ENCODE data around the gene MAGEA10. TPM values are rescaled to one million over a fixed set of nuclear protein-coding genes. Genes with fewer than 3 reads are reported as not detected.

MAGEA10 gene
- total RNA-seq, 4 donors from 2014 or later, result not detected

DNA sequence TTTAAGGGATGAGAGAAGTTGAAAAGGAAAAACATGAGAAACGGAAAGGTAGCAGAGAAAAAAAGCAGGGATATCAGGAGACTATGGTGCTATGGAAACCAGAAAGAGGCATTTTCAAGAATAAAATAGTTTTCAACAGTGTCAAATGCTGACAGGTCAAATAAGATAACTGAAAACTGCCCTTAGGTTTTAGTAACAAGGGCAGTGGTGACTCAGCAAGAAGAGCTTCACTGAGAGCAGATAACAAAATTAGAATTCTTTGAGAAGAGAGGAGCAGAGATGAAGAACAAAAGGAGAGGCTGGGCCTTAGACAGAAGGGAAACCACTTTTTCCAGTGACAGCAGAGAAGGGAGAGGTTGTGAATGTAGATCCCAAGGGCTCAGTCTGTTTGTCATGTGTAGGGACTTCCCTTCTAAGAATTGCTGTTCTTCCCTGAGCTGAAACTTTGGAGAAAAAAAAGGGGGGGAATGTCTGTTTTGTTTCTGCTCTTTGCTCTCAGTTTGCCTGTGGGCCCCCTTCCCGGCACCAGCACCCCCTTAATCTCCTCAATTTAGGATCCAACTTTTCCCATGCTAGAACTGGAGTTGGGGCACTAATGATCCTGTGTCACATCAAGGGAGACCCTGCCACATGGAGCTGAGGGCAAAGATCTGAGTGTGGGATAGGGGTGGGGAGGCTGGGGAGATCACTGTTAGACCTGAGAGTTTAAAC is 26.8 kb upstream of the MAGEA10 start:
- TF ChIP-seq, protein P1, sequence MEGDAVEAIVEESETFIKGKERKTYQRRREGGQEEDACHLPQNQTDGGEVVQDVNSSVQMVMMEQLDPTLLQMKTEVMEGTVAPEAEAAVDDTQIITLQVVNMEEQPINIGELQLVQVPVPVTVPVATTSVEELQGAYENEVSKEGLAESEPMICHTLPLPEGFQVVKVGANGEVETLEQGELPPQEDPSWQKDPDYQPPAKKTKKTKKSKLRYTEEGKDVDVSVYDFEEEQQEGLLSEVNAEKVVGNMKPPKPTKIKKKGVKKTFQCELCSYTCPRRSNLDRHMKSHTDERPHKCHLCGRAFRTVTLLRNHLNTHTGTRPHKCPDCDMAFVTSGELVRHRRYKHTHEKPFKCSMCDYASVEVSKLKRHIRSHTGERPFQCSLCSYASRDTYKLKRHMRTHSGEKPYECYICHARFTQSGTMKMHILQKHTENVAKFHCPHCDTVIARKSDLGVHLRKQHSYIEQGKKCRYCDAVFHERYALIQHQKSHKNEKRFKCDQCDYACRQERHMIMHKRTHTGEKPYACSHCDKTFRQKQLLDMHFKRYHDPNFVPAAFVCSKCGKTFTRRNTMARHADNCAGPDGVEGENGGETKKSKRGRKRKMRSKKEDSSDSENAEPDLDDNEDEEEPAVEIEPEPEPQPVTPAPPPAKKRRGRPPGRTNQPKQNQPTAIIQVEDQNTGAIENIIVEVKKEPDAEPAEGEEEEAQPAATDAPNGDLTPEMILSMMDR (IDR thresholded peaks at IDR 0.05), result no peak
- no peak for TF ChIP-seq POLR2A (IDR thresholded peaks at IDR 0.05)
- H3K36me3 ChIP-seq, result no peaks in the 10 kb centered on the region
- no peak overlapping the region for H3K4me3 ChIP-seq (replicated peaks in 1 of 3)
- H3K4me1 ChIP-seq, result no peaks in the 10 kb centered on the region
- H3K9me3 ChIP-seq, result no peaks in the 10 kb centered on the region
- H3K27ac ChIP-seq, result no peak overlapping the region
- intact Hi-C loops (cut with DNase I), result no loop called here
- DNase-seq, result no peak
- 74 to 81% methylated on average over 2 of the region's 2 CpGs for WGBS, 2 donors
- H3K27me3 ChIP-seq, result no peaks in the 10 kb centered on the region

DNA sequence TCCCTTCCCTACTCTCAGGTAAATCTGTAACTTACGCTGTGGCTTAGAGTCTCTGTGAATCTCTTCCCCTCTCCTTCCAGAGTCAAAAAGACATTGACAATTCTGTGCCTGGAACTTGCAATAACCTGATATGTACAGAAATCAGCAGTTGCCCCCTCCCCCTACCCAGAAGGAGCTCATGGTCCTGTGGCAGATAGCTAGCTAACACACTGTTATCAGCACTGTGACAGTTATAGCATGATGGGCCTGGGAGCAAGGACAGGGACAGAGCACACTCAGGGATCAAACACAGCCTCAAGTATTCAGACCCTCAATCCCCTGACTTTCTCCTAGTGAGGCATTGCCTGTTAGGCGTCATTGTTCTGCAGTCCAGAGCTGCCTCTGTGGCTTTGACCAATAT is 18.7 kb upstream of the MAGEA10 start:
- WGBS, 2 donors, result 86 to 94% methylated on average over 2 of the region's 2 CpGs
- intact Hi-C loops (cut with DNase I), result no loop called here
- no peaks in the 10 kb centered on the region for H3K4me1 ChIP-seq

GRCh38 chrX:152155766-152156310 is 17.5 kb upstream of the MAGEA10 start:
- intact Hi-C loops (cut with DNase I), result no loop called here
- no peak for DNase-seq
- no peak overlapping the region for H3K4me3 ChIP-seq (replicated peaks in 1 of 3)
- H3K27ac ChIP-seq, result no peak overlapping the region
- H3K4me1 ChIP-seq, result no peaks in the 10 kb centered on the region
- WGBS, 2 donors, result 61 to 66% methylated on average over 2 of the region's 2 CpGs
- TF ChIP-seq, protein P1 (IDR thresholded peaks at IDR 0.05), result no peak
- no peak for TF ChIP-seq POLR2A (IDR thresholded peaks at IDR 0.05)
- no peaks in the 10 kb centered on the region for H3K27me3 ChIP-seq
- no peaks in the 10 kb centered on the region for H3K36me3 ChIP-seq
- no peaks in the 10 kb centered on the region for H3K9me3 ChIP-seq

More for the DNA sequence above, 18.7 kb upstream of the MAGEA10 start:
- H3K4me3 ChIP-seq (replicated peaks in 1 of 3), result no peak overlapping the region
- no peaks in the 10 kb centered on the region for H3K9me3 ChIP-seq
- H3K27me3 ChIP-seq, result no peaks in the 10 kb centered on the region
- DNase-seq, result no peak
- H3K36me3 ChIP-seq, result no peaks in the 10 kb centered on the region
- TF ChIP-seq POLR2A (IDR thresholded peaks at IDR 0.05), result no peak
- TF ChIP-seq, protein P1 (IDR thresholded peaks at IDR 0.05), result no peak
- H3K27ac ChIP-seq, result no peak overlapping the region

GRCh38 chrX:152154050-152154449 is 15.7 kb upstream of the MAGEA10 start:
- Histone ChIP-seq H3K36me3 (no peaks in the 10 kb centered on the region), H3K4me3 (replicated peaks in 1 of 3) (no peak overlapping the region), H3K9me3 (no peaks in the 10 kb centered on the region), H3K27me3 (no peaks in the 10 kb centered on the region), H3K27ac (no peak overlapping the region), H3K4me1 (no peaks in the 10 kb centered on the region)
- 71% methylated on average over 1 of the region's 1 CpG; no CpG with 5 or more reads in 1 of the 2 donors for WGBS, 2 donors
- TF ChIP-seq POLR2A (IDR thresholded peaks at IDR 0.05), result no peak
- TF ChIP-seq, protein P1 (IDR thresholded peaks at IDR 0.05), result no peak
- intact Hi-C loops (cut with DNase I), result no loop called here
- no peak for DNase-seq

- DNase-seq, result no peak
- intact Hi-C loops (cut with DNase I), result no loop called here
- no peaks in the 10 kb centered on the region for H3K4me1 ChIP-seq
- H3K27ac ChIP-seq, result no peak overlapping the region
- H3K27me3 ChIP-seq, result no peaks in the 10 kb centered on the region
- no peaks in the 10 kb centered on the region for H3K36me3 ChIP-seq
- TF ChIP-seq, protein P1 (IDR thresholded peaks at IDR 0.05), result no peak
- TF ChIP-seq POLR2A (IDR thresholded peaks at IDR 0.05), result no peak
- no peaks in the 10 kb centered on the region for H3K9me3 ChIP-seq
- WGBS, 2 donors, result 79 to 86% methylated on average over 3 of the region's 3 CpGs
- H3K4me3 ChIP-seq (replicated peaks in 1 of 3), result no peak overlapping the region
Measured at GRCh38 chrX:152151256-152151655, 12.9 kb upstream of the MAGEA10 start.
